ENCODE data around the gene HESX1. TPM values are rescaled to one million over a fixed set of nuclear protein-coding genes. Genes with fewer than 3 reads are reported as not detected.

Gene HESX1
- total and polyA plus RNA-seq, 2 experiments from 2014 or later, result 21.1 to 56.7 TPM

DNA sequence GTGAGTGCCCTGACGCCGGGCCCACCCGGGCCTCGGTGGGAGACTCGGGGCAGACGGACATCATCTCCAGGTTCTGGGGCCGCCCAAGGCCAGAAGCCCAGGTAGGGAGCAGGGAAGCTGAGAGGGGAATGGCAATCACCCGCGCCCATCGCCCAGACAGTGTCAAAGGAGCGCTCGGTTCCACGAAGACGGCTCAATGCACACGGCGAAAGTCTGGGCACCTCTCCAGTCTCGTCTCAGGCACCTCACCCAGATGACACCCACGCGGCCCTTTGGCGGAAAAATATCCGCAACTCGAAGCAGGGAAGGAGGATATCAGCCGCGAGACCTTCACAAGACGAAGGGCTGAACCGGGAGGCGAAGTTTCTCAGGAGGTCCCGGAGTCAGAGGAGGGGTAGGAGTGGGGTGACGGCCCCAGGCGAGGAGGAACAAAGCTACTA lies 35.5 kb downstream of the HESX1 start:
- H3K4me1 ChIP-seq (ENCODE audit: insufficient read depth), result peaks cover 58% of the 10 kb centered on the region
- H2AFZ ChIP-seq, result no peak overlapping the region
- Mint-ChIP-seq H3K4me3 (peak overlapping the region; percentile 95), H3K36me3 (ENCODE audit: low read depth) (peaks cover 13% of the 10 kb centered on the region; the same call in 2 of the 3 replicates), H3K9me3 (peaks cover 4% of the 10 kb centered on the region; the same call in 2 of the 3 replicates), H3K27me3 (ENCODE audit: insufficient read depth, low read depth, poor library complexity) (peaks cover 36% of the 10 kb centered on the region), H3K27ac (peak overlapping the region; percentile 81; the same call in 1 of the 2 replicates), H3K4me1 (peaks cover 74% of the 10 kb centered on the region)
- H4K20me1 ChIP-seq (replicated peaks; ENCODE audit: insufficient read depth), result no peaks in the 10 kb centered on the region
- no peak for TF ChIP-seq JUNB (IDR thresholded peaks at IDR 0.05; ENCODE audit: unreplicated experiment)
- TF ChIP-seq CREB1 (CRISPR knock-in tag; IDR thresholded peaks at IDR 0.05; ENCODE audit: low read depth), result no peak
- TF ChIP-seq STAT1 (IDR thresholded peaks at IDR 0.05; ENCODE audit: unreplicated experiment), result no peak
- TF ChIP-seq POLR2AphosphoS5 (IDR thresholded peaks at IDR 0.05; ENCODE audit: low read depth), result no peak
- no peak for TF ChIP-seq CTCF (conservative IDR thresholded peaks at IDR 0.05; ENCODE audit: low read depth in 2 of 2)
- TF ChIP-seq EZH2 (IDR thresholded peaks at IDR 0.05; ENCODE audit: low read depth, unreplicated experiment), result no peak
- no peak for TF ChIP-seq REST (IDR thresholded peaks at IDR 0.05; ENCODE audit: unreplicated experiment)
- no peak for TF ChIP-seq ZNF462 (CRISPR knock-in tag; IDR thresholded peaks at IDR 0.05)
- no peak overlapping the region for H3K27ac ChIP-seq (ENCODE audit: low read depth)
- H3K79me2 ChIP-seq (replicated peaks; ENCODE audit: insufficient read depth), result peaks cover 34% of the 10 kb centered on the region
- H3K4me2 ChIP-seq, result peak overlapping the region; percentile 95
- H3K4me3 ChIP-seq, result peak overlapping the region; percentile 87
- H3K27me3 ChIP-seq (ENCODE audit: insufficient read depth), result peaks cover 9% of the 10 kb centered on the region; the same call in 1 of the 2 replicates
- DNase-seq (ENCODE audit: low spot score) (no peak), ATAC-seq (peak; percentile 4)
- H3F3A ChIP-seq (replicated peaks; ENCODE audit: low read depth), result peaks cover 14% of the 10 kb centered on the region; the same call in 1 of the 2 replicates
- H3K36me3 ChIP-seq (ENCODE audit: insufficient read depth), result no peaks in the 10 kb centered on the region; the same call in 1 of the 2 replicates
- H3K9me2 ChIP-seq (ENCODE audit: insufficient read depth), result no peaks in the 10 kb centered on the region

All from GM23338 (cell line).